Epithelial cell of esophagus (primary cell): ENCODE results near the gene CFAP92.

Experiments used
- DNase-seq: peaks from one replicate; pipeline ENCODE4 v3.0.0; 2010; ENCODE audit warnings: low read depth
- H3K4me3 ChIP-seq: 2 replicates; pipeline ENCODE4 v1.5.1; 2011; ENCODE audit warnings: mild to moderate bottlenecking, low read length, control low read depth
- TF ChIP-seq, protein P1 (sequence below): IDR thresholded peaks from 2 replicates; pipeline ENCODE4 v1.5.1; 2011; ENCODE audit warnings: low read depth, mild to moderate bottlenecking, low read length, control low read depth, inconsistent platforms; ENCODE audit not compliant: insufficient read depth; ENCODE audit errors: missing control alignments

CFAP92 gene

DNA sequence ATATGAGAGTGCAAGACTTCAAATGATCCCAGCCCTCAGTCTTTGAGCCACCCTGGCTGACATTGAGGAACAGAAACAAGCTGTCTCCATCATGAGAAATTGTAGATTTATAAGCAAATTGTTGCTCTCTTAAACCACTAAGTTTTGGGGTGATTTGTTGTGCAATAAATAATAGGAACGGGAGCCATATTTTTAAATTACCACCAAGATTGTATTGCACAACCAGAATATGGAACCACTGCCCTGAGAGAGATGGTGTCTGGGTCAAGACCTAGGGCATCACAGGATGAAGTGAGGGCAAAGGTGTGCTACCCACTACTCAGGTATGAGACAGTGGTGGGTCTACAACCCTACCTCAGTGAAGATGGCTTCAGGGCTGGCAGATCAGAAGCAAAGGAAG, 2.3 kb upstream of the CFAP92 start:
- TF ChIP-seq, protein P1, sequence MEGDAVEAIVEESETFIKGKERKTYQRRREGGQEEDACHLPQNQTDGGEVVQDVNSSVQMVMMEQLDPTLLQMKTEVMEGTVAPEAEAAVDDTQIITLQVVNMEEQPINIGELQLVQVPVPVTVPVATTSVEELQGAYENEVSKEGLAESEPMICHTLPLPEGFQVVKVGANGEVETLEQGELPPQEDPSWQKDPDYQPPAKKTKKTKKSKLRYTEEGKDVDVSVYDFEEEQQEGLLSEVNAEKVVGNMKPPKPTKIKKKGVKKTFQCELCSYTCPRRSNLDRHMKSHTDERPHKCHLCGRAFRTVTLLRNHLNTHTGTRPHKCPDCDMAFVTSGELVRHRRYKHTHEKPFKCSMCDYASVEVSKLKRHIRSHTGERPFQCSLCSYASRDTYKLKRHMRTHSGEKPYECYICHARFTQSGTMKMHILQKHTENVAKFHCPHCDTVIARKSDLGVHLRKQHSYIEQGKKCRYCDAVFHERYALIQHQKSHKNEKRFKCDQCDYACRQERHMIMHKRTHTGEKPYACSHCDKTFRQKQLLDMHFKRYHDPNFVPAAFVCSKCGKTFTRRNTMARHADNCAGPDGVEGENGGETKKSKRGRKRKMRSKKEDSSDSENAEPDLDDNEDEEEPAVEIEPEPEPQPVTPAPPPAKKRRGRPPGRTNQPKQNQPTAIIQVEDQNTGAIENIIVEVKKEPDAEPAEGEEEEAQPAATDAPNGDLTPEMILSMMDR = no peak
- H3K4me3 ChIP-seq = no peak overlapping the region
- no peak for DNase-seq

DNA sequence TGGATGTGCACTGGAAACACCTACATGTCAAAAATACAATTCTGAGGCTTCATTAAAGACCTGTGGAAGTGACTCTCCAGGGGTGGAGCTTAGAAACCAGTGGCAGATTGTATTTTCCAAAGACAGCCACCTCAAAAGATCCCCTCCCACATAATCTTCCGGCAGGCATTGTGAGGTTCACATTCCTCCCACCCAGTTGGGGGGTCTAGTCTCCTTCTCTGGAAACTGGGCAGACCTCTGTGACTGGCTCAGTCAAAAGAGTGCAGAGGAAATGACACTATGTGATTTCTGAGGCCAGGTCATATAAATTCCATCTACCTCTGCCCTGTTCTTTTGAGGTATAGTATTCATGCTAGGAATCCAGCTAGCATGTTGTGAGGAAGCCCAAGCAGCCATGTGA, 1.9 kb upstream of the CFAP92 start:
- TF ChIP-seq, protein P1 = no peak
- DNase-seq = no peak
- no peak overlapping the region for H3K4me3 ChIP-seq

DNA sequence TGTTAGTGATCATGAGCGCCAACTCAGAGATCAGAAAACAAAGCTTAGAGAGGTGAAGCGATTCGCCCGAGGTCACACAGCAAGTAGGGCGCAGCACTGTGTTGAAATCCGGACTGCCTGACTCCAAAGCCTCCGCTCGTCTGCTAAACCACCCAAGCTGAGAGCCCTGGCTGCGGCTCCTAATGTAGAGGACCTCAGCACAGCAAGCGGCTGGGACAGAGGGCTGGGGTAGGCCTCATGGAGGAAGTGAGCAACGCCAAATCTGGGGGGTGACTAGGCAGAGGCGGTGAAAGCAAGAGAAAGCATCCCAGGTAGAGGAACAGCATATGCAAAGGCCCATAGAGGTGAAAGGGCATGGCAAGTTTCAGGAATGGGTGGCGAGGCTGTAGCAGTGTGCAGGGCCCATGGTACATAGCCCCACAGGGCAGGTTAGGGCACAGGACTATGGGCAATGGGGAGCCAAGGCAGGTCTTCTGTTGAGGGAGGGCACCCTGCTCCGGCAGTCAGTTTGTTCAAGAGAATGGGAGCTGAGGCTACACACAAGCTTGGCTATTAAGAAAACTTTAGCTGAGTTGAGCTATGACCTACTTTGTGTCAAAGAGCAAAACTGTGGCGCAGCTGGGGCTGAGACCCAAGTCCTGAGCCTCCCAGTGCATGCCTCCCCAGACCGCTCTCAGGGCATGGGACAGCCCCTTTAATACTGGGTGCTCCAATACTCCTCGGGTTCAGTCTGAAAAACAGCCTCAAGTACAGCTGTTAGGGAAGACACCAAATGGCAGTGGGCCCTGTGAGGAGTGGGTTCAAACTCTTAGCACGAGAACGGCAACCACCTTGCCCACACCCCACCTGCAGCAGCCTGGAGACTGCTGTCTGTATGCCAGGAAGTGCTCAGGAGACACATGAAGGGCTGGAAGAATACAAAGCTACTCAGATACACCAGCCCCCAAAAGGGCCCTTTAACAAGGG, 988 bp upstream of the CFAP92 start:
- DNase-seq = no peak
- TF ChIP-seq, protein P1 = no peak
- no peak overlapping the region for H3K4me3 ChIP-seq

DNA sequence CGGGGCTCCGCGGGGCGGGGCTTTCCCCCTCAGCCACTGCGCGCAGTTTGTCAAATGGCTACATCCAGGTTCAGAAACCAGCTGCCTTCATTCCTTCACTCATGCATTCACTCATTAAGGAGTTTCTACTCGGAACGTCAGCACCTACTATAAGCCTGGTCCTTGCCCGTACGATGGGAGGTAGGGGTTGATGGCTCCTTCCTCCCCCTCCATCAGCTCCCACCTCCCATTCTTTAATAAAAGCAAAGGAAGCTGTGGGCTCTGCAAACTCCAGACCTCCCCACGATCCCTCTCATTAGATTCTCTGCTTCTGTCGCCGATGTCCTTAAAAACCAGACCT, 267 bp upstream of the CFAP92 start:
- no peak overlapping the region for H3K4me3 ChIP-seq
- no peak for DNase-seq
- TF ChIP-seq, protein P1 = no peak

DNA sequence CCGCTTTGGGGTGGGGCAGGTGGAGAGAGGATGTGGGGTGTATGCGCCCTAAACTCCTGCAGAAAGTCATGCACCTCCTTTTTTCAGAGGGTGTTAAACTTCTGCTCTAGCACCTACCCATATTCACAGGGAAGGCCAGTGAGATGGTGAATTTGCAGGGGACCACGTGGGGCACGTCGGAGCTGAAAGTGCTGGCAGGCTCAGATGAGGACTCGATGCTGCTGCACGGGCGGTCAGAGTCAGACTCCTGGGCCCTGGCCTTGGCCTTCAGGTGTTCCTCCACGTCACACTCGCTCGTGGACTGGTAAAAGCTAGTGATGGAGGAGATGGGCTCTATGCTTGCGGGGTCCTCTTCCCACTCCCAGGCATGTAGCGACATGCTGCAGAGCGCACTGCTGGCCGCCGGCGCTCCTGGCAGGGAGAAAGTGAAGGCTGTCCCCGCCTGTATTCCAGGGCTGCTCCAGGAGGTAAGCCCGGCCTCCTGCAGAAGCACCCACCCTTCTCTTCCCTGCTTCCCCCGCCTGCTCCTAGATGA, 883 bp downstream of the CFAP92 start:
- DNase-seq = peak; percentile 30
- TF ChIP-seq, protein P1 = no peak
- peak overlapping the region; percentile 41 for H3K4me3 ChIP-seq

DNA sequence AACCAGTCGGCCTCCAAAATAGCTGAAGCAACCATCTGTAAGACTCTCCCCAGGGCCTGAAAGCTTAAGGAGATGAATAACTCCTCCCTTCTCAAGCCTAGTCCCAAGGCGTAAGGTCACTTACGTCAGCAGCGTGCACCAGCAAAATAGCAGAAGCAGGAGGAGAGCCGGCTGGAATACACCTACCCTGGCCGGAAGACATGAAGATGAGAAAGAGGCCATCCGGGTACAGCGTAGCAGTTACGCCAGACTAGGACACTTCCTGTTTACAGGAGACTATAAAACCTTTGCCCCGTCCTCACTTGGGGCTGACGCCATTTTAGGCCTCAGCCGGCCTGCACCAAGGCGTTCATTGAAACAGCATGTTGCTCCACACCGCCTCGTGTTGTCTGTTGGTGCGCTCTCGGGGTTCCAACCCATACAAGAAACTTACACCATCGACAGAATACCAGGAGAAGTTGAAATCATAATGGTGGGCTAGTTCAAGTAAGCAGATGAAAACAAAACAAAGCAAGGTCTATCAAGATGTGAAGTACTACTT, 2.5 kb downstream of the CFAP92 start:
- no peak for DNase-seq
- TF ChIP-seq, protein P1 = no peak

More for the DNA sequence above, 2.5 kb downstream of the CFAP92 start:
- no peak overlapping the region for H3K4me3 ChIP-seq
